Fibroblast of skin of scalp (primary cell): ENCODE measurements around the gene STAM.

ENCODE experiments used
- DNase-seq: peaks from one replicate; pipeline ENCODE4 v3.0.0-alpha.2; 2013

Gene STAM

GRCh38 chr10:17648243-17649035 is 4.5 kb downstream of the STAM start:
- no peak for DNase-seq

GRCh38 chr10:17649052-17649451 is 5.1 kb downstream of the STAM start:
- DNase-seq, result no peak

DNA sequence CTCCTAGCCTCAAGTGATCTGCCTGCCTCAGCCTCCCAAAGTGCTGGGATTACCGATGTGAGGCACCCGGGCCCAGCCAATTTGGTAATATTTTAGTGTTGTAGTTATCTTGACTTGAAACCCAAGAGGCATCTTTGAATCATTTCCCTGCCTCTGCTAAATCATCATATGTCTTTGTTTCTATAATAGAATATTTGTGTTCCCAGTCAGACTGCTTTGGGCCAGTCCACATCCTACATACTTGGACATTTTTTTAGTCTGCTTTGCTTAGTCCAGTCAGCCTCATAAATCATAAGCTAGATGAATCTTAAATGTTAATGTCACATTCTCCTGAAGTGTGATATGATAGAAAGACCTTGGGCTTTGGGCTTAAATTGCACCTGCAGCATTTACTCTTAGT is 5.9 kb downstream of the STAM start:
- DNase-seq, result peak; percentile 56

DNA sequence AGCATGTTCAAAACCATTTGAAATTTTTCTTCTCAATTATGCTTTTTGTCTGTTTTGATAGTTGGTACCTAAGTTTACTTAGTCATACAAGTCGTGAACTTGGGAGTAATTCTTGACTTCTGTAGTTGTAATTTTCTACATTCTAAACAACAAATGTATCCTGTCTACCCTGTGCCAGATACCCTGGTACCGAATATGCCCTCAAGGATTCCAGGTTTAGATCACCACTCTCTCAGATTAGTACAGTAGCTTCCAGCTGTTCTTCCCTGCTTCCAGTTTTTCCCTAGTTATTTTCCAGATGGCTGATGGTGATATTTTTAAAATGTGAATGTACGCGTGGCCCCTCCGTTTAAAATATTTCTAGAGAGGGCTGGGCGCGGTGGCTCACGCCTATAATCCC is 6.5 kb downstream of the STAM start:
- DNase-seq, result no peak

DNA sequence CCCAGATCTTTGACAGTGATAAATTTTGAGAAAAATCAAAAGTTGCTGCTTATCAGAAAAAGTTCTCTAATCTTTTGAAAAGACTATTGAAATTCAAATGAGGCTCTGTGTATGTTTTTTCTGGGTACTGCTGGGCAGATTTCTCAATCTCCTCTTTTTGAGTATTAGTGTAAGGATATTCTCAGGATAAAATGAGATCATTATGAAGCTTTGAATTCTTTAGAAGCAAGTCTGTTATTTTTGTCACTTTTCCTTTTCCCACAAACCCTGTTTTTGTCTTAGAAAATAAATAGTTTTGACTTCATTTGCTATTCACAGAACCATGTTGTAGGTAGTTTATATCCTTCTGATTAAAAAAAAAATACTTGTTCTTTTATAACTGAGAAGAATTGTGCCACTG is 7.9 kb downstream of the STAM start:
- DNase-seq, result peak; percentile 41

- no peak for DNase-seq
These were observed 8.6 kb downstream of the STAM start for GRCh38 chr10:17652585-17652984.

DNA sequence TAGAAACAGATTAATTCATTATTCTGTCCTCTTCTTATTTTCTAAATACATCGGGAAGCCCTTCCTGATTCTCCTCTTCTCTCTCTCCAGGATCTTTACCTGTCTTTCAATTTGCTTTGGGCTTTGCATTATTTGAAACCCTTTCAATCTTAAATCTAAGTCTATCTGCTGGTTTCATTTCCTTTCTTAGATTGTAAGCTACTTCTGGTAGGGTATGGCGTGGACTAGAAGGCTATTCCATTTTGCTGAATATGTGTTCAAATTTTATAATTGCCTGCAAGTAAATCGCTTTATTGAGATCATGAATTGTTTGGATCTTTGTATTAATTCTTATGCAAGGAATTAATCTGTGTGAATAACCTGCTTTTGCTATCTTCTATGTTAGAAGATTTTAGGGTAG is 11.1 kb downstream of the STAM start:
- no peak for DNase-seq

GRCh38 chr10:17655567-17656146 is 11.7 kb downstream of the STAM start:
- DNase-seq, result no peak

DNA sequence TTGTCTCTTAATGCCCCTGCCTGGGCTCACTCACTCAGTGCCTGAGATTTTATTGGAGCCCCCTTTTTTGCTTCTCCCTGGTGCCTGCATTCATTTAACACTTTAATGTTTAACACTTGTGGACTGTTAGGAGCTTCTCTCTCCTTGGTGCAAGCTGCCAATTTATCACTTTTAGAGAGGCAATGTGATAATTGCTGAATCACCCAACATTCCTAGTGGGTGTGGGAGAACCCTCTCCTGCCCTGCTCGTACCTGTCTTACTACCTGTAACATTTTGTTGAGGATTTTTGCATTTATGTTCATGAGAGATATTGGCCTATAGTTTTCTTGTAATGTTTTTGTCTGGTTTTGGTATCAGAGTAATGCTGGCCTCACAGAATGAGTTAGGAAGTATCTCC is 13.2 kb downstream of the STAM start:
- no peak for DNase-seq

DNA sequence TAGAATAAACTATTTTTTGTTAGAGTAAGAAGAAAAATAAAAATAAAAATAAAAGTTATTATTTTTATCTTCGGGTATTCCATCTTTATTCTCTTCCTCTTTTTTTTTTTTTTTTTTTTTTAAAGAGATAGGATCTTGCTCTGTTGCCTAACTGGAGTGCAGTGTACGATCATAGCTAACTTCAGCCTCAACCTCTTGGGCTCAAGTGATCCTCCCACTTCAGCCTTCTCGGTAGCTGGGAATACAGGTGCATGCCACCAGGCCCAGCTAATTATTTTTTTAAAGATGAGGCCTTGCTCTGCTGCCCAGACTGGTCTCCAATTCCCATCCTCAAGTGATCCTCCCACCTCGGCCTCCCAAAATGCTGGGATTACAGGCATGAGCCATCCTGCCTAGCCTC is 15.4 kb downstream of the STAM start:
- no peak for DNase-seq

- DNase-seq, result peak; percentile 23
These were observed 17.0 kb downstream of the STAM start for GRCh38 chr10:17660921-17661320.

GRCh38 chr10:17661510-17661909 is 17.6 kb downstream of the STAM start:
- no peak for DNase-seq

DNA sequence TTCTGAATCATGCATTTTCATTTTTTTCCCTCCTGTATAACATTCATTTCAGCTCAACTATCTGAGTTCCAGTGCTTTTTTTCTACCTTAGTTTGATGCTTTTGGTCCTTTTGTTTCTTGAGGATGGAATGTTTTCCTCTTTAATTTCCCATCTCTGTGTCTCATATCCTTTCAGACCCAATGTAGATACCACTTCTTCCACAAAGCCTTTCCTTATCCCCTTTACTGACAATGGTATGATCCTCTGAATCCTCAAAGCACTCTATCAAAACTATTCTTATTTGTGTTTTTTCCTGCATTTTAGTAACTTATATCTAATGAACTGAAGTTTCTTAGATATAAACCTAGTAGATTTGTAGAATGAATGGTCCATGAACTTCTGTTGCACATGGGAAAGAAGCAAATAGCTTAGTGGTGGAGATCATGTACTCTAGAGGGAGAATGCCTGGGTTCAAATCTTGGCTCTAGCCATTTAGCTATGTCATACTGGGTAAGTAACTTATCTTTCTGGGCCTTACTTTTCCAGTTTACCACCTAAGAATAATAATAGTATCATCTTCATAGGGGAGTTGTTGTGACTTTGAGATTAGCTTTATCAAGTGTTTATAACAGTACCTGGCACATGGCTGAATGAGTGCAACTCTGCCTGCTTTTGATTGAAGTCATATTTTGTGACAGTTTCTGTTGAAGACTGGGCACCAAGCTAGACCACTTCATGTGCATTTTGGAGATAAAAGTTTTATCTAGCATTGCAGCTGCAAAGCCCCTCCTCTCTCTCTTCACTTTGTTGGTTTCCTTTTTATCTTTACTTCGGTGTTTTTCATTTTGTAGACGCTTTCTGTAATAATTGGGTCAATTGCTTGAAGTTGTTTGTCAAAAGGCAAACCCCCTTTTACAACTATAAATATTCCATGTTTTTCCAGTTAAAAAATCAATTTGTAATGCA is 18.5 kb downstream of the STAM start:
- no peak for DNase-seq

DNA sequence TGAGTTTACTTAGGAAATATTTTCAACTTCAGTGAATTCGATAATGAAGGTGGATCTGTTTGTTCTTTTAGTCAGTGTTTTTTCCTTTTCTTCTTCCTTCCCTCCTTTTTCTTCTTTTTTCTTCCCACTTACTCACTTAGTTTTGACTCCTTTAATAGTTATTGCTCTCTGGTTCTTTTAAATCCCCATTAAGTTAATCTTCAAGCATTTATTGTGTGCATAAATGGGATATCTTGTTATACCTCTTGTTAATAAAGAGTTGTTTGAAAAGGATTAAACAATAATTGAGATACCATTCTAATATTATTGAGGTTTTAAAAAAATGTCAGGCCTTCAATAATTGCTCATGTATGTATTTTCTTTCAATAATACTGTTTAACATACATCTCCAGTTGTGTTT is 19.5 kb downstream of the STAM start:
- no peak for DNase-seq

GRCh38 chr10:17665747-17666146 is 21.8 kb downstream of the STAM start:
- peak; percentile 86 for DNase-seq

DNA sequence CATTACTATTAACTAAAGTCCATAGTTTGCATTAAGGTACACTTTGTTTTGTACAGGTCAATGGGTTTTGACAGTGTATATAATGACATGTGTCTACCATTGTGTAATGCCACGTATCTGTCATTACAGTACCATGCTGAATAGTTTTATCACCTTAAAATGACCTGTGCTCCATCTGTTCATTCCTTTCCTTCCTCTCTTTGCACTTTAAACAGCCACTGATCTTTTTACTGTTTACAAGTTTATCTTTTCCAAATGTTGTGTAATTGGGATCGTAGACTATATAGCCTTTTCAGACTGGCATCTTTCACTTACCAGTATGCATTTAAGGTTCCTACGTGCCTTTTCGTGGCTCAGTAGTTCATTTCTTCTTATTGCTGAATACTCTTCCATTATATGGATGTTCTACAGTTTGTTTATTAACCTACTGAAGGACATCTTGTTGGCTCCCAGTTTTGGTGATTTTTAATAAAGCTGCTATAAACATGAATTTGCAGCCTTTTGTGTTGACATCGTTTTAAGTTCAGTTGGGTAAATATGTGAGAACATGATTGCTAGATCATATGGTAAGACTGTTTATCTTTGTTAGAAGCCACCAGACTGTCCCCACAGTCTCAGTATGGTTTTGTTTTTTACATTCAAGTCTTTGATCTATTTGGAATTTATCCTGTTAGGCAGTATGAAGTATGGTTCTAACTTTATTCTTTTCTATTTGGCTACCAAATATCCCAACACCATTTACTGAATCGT is 24.7 kb downstream of the STAM start:
- no peak for DNase-seq

DNA sequence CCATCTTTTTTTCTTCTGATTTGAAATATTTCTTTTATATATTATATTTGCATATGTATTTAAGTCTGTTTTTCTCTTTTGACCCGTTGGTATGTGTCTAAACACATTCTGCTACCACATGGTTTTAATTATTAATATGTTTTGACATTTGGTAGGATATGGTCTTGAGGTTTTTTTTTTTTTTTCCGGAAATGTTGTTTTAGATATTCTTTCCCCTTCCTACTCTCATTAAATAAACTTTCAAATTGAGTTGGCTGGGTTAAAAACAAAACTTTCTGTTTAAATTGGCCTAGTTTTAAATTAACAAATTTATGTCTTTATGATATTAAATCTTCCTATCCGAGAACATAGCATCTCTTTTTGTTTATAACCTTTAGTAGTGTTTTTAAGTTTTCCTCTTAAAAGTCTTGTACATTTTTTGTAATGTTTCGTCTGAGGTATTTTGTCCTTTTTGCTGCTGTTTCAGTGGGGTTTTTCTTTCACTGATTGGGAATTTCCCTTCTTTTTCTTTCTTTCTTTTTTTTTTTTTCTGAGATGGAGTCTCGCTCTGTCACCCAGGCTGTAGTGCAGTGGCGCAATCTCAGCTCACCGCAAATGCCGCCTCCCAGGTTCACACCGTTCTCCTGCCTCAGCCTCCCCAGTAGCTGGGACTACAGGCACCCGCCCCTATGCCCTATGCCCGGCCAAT is 25.4 kb downstream of the STAM start:
- DNase-seq, result peak; percentile 43

DNA sequence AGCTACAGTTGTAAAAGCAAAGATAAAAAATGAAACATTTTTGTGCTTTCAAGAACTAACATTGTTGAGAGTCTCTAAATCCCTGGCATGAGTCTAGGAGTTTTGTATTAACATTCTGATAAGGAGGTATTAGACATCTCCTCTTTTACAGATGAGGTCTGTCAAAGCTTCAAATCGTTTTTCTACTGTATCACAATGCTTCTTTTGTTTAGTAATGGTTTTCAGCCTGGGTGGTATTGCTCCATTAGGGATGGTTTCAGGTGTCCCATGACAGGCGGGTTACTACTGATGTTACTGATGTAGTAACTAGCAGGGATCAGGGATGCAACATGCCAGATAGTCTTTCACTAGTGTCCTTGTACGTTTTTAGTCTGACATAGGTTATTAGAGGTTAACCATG is 27.4 kb downstream of the STAM start:
- no peak for DNase-seq

GRCh38 chr10:17673471-17674061 is 29.6 kb downstream of the STAM start:
- DNase-seq, result peak; percentile 96

GRCh38 chr10:17674566-17674965 is 30.6 kb downstream of the STAM start:
- no peak for DNase-seq

- no peak for DNase-seq
These were observed 31.7 kb downstream of the STAM start for GRCh38 chr10:17675638-17676037.

- no peak for DNase-seq
These were observed 33.0 kb downstream of the STAM start for GRCh38 chr10:17676919-17677318.
